IgD-negative memory B cell (primary cell): ENCODE results near the gene TUBGCP2. TPM values are rescaled to one million over a fixed set of nuclear protein-coding genes. Genes with fewer than 3 reads are reported as not detected.

Source experiments
- H3K27ac Mint-ChIP-seq, 3 donors: one replicate each; pipeline ENCODE4 v1.8.0; 2020 to 2022; ENCODE audit warnings: mild to moderate bottlenecking in 3 of 3, mixed read lengths in 3 of 3, moderate library complexity in 1 of 3
- H3K27me3 Mint-ChIP-seq: one replicate; pipeline ENCODE4 v1.8.0; 2021; ENCODE audit warnings: mixed read lengths
- H3K36me3 Mint-ChIP-seq: one replicate; pipeline ENCODE4 v1.8.0; 2020; ENCODE audit warnings: mild to moderate bottlenecking, mixed read lengths
- H3K4me1 Mint-ChIP-seq, 3 donors: one replicate each; pipeline ENCODE4 v1.8.0; 2020 to 2022; ENCODE audit warnings: mixed read lengths in 3 of 3, mild to moderate bottlenecking in 1 of 3
- H3K4me3 Mint-ChIP-seq, 4 donors: one replicate each; pipeline ENCODE4 v1.8.0; 2020 to 2022; ENCODE audit warnings: mild to moderate bottlenecking in 4 of 4, mixed read lengths in 4 of 4, moderate library complexity in 3 of 4
- H3K9me3 Mint-ChIP-seq, 3 donors: one replicate each; pipeline ENCODE4 v1.8.0; 2020 to 2021; ENCODE audit warnings: mixed read lengths in 3 of 3, mild to moderate bottlenecking in 1 of 3
- polyA plus RNA-seq: library from polyadenylated mRNA; unstranded; fragments of 300-500 nt; fragmentation: Illumina TruSeq; gene quantifications from one replicate; pipeline ENCODE4 v1.2.3, GENCODE V29; 2021

TUBGCP2 gene
- polyA plus RNA-seq, 1 donor from 2014 or later, result 32.1 TPM

DNA sequence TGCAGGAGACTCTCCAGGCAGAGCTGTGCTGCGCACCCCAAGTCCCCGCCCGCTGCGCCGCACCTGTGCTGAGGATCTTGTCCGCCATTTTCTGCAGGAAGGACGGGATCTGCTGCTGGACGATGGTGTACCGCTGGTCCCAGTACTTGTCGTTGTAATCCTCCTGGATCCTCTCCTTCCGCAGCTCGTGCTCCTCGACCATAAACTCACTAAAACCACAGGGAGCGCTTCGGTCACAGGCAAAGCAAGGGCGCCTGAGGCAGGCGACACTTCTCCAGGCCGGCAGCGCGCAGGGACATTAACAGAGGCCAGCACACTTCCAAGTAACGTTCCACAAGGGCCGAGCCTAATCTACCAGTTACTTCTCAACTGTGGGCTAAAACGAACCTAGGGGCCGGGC, 18.9 kb downstream of the TUBGCP2 start:
- no peaks in the 10 kb centered on the region for H3K9me3 Mint-ChIP-seq
- no peaks in the 10 kb centered on the region for H3K4me1 Mint-ChIP-seq
- H3K4me3 Mint-ChIP-seq, result no peak overlapping the region
- H3K27me3 Mint-ChIP-seq, result no peaks in the 10 kb centered on the region
- peaks cover 9% of the 10 kb centered on the region for H3K36me3 Mint-ChIP-seq
- H3K27ac Mint-ChIP-seq, result no peak overlapping the region

DNA sequence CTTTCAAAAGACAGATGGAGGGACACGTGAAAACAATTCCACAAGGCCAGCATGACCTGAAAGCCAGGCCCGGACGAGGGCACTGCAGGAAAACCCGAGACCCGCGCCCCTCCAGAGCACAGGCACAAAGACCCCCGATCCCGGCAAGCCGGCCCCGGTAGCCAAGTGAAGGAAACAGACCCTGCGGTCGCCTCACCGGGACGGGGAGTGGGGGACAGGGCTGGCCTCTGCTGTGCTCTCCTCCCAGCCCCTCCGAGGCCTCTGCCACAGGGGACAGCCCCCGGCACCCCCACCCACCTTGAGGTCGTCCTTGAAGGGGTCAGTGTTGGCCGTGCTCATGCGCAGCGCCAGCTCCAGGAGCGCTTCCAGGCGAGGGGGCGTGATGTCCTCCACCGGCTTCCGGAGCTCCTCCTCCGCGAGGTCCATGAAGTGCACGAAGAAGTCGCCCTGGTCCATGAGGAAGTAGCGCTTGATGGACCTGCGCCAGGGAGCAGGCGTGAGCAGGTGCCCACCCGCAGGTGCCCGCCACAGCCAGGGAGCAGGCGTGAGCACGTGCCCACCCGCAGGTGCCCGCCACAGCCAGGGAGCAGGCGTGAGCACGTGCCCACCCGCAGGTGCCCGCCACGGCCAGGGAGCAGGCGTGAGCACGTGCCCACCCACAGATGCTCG, 20.7 kb downstream of the TUBGCP2 start:
- Mint-ChIP-seq H3K4me1 (no peaks in the 10 kb centered on the region), H3K4me3 (no peak overlapping the region), H3K27ac (no peak overlapping the region), H3K27me3 (no peaks in the 10 kb centered on the region), H3K9me3 (no peaks in the 10 kb centered on the region), H3K36me3 (peaks cover 9% of the 10 kb centered on the region)

DNA sequence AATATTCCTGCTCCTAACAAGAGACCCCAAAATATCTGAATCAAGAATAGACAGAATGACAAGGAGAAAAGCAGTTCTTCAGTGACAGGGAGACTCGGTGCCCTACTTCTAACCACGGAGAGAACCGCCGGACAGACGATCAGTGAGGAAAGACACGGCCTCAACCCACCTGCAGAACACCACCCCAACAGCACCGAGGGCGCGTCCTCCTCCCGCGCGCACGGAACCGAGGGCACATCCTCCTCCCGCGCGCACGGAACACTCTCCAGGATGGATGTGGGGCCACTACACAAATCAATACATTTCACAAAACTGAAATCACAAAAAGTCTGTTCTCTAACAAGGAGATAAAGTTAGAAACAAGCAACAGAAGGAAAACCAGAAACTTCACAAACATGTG, 22.3 kb downstream of the TUBGCP2 start:
- no peak overlapping the region for H3K4me3 Mint-ChIP-seq
- no peaks in the 10 kb centered on the region for H3K27me3 Mint-ChIP-seq
- H3K9me3 Mint-ChIP-seq, result no peaks in the 10 kb centered on the region
- no peaks in the 10 kb centered on the region for H3K4me1 Mint-ChIP-seq
- H3K27ac Mint-ChIP-seq, result peak overlapping the region in 1 of 3 donors; percentile 62
- peaks cover 9% of the 10 kb centered on the region for H3K36me3 Mint-ChIP-seq

DNA sequence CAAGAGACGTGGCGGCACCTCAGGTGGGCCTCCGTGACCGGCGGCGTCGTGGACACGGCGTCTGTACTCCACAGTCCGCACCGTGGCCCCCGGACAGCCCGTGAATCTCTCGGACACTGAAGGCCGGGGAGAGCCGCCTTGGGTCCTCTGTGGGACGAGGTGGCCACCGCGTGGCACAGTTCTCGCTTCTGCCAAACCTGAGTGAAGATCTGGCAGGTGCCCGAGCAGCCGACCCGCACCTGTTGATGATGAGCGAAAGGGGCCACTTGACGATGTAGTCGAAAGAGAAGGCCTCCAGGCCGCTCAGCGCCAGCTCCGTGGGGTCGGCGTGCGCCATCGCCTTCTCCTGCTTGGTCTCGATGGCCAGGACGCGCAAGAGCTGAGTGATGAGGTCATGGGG, 23.5 kb downstream of the TUBGCP2 start:
- peak overlapping the region in 1 of 3 donors; percentile 50 for H3K27ac Mint-ChIP-seq
- H3K36me3 Mint-ChIP-seq, result peaks cover 9% of the 10 kb centered on the region
- H3K4me3 Mint-ChIP-seq, result no peak overlapping the region

DNA sequence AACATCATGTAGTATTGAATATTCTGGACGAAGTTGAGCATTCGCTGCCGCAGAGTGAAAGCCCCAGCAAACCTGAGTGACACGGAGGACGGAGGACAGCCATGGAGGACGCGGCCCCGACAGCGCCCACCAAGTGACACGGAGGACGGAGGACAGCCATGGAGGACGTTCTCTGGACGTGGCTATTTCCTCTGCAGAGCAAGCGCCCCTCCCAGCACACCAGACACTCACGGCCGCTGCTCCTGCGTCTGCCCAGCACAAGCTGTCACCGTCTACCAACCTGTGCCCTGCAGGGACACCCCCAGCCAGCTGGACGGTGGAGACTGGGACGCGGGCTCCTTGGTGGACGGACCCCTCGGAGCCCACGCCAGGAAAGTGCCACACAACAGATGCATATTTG, 24.7 kb downstream of the TUBGCP2 start:
- Mint-ChIP-seq H3K4me1 (peaks cover 4 to 10% (median 9%) of the 10 kb centered on the region in 3 donors), H3K36me3 (peaks cover 9% of the 10 kb centered on the region), H3K27ac (no peak overlapping the region), H3K27me3 (no peaks in the 10 kb centered on the region), H3K9me3 (no peaks in the 10 kb centered on the region), H3K4me3 (no peak overlapping the region)

More for the DNA sequence above, 23.5 kb downstream of the TUBGCP2 start:
- Mint-ChIP-seq H3K9me3 (no peaks in the 10 kb centered on the region), H3K27me3 (no peaks in the 10 kb centered on the region), H3K4me1 (no peaks in the 10 kb centered on the region)

DNA sequence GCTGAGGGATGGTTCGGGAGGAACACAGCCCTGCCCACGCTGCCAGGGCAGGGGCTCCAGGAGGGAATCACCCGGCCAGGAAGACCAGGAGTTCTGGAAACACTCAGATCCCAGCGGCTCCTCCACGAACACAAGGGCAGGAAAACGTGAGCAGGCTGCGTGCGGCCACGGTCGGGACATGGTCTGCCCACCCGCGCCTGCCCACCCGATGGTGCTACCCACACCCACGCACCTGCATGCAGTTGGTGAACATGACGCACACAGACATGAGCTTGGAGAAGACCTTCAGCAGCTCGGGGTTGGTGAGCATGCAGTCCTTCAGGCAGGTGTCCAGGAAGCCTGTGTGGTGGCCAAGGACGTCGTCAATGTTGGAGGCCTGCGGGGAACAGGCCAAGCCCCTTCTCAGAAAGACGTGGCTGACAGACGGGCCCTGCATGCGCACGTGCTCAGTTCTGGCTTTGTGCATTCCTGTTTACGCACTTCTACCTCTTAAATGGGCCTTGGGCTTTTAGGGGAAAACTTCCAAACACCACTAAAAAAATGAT, 25.8 kb downstream of the TUBGCP2 start:
- peaks cover 8% of the 10 kb centered on the region for H3K36me3 Mint-ChIP-seq
- H3K9me3 Mint-ChIP-seq, result no peaks in the 10 kb centered on the region
- no peak overlapping the region for H3K27ac Mint-ChIP-seq
- no peak overlapping the region for H3K4me3 Mint-ChIP-seq
- H3K27me3 Mint-ChIP-seq, result peaks cover 2% of the 10 kb centered on the region
- peaks cover 14 to 19% (median 19%) of the 10 kb centered on the region in 3 donors for H3K4me1 Mint-ChIP-seq

DNA sequence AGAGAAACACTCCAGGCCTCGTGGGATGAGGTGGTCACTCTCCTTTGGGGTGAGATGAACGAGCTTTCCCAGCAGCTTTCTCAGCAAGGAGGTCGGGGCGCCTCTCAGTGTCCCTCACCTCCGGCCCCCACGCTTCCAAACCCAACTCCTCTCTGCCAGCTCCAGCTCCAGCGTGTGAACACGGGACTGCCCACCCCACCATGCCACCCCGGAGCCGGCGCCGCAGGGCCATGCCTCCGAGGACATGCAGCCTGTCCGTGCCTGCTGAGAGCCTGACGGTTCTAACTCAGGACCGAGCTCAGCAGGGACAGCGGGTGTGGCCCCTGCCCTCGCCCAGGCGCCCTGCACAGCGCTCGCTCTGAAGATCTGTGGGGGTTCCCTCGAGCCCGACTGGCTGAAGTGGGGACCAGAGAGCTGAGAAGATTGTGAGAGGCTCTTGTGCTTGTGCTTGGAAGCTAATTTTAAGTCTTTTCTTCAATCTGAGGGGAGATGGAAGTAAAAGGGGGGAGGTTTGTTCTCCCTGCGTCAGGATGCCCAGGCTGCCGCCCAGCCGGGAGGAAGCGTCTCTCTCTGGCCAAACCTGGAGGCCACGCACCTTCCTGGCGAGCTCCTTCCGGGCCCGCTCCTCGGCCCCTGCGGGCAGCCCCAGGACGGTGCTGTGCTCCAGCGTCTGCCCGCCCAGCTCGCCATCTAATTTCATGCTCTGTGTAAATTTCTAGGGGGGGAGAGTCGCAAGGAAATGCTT, 26.9 kb downstream of the TUBGCP2 start:
- H3K4me3 Mint-ChIP-seq, result peak overlapping the region in 1 of 4 donors; percentile 35
- peaks cover 6% of the 10 kb centered on the region for H3K36me3 Mint-ChIP-seq
- no peaks in the 10 kb centered on the region for H3K9me3 Mint-ChIP-seq
- H3K27ac Mint-ChIP-seq, result peak overlapping the region in 1 of 3 donors; percentile 47
- H3K27me3 Mint-ChIP-seq, result peaks cover 2% of the 10 kb centered on the region
- peaks cover 17 to 22% (median 21%) of the 10 kb centered on the region in 3 donors for H3K4me1 Mint-ChIP-seq

DNA sequence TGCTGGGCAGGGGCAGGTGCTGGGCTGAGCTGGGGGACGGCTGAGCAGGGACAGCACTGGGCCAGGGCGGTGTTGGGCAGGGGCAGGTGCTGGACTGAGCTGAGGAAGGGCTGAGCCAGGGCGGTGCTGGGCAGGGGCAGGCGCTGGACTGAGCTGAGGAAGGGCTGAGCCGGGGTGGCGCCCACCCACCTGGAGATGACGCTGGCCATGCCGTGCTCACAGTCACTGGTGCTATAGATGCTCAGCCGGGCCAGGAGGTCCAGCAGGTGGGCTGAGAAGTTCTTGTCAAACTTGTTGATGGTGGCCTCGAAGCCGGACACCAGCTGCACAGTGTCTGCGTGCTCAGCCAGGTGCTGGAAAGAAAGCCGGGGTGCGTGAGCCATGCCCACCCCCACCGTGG, 27.6 kb downstream of the TUBGCP2 start:
- Mint-ChIP-seq H3K27ac (no peak overlapping the region), H3K27me3 (peaks cover 2% of the 10 kb centered on the region), H3K9me3 (no peaks in the 10 kb centered on the region), H3K4me1 (peaks cover 17 to 22% (median 21%) of the 10 kb centered on the region in 3 donors), H3K36me3 (peaks cover 4% of the 10 kb centered on the region), H3K4me3 (no peak overlapping the region)

DNA sequence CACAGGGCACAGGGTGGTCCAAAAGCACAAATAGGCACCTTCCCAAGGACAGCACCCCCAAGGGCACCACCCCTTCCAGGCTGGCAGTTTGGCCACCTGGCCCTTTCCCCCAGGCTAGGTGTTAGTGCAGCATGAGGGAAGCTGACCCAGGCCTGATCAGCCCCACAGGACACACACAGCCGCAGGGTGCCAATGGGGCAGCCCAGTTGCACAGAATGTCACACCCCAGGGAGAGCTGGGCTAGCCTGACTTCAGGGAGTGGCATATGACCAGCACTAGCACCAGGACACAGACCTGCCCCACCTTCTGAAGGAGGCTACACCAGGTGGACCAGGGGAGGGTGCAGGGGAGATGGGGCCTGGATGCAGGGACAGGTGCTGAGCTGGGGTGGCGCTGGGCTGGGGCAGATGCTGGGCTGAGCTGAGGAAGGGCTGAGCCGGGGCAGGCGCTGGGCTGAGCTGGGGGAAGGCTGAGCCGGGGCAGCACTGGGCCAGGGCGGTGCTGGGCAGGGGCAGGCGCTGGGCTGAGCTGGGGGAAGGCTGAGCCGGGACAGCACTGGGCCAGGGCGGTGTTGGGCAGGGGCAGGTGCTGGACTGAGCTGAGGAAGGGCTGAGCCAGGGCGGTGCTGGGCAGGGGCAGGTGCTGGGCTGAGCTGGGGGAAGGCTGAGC, 28.1 kb downstream of the TUBGCP2 start:
- Mint-ChIP-seq H3K27me3 (peaks cover 2% of the 10 kb centered on the region), H3K4me3 (no peak overlapping the region), H3K9me3 (no peaks in the 10 kb centered on the region), H3K4me1 (peaks cover 17 to 22% (median 21%) of the 10 kb centered on the region in 3 donors), H3K27ac (no peak overlapping the region), H3K36me3 (peaks cover under 1% of the 10 kb centered on the region)

DNA sequence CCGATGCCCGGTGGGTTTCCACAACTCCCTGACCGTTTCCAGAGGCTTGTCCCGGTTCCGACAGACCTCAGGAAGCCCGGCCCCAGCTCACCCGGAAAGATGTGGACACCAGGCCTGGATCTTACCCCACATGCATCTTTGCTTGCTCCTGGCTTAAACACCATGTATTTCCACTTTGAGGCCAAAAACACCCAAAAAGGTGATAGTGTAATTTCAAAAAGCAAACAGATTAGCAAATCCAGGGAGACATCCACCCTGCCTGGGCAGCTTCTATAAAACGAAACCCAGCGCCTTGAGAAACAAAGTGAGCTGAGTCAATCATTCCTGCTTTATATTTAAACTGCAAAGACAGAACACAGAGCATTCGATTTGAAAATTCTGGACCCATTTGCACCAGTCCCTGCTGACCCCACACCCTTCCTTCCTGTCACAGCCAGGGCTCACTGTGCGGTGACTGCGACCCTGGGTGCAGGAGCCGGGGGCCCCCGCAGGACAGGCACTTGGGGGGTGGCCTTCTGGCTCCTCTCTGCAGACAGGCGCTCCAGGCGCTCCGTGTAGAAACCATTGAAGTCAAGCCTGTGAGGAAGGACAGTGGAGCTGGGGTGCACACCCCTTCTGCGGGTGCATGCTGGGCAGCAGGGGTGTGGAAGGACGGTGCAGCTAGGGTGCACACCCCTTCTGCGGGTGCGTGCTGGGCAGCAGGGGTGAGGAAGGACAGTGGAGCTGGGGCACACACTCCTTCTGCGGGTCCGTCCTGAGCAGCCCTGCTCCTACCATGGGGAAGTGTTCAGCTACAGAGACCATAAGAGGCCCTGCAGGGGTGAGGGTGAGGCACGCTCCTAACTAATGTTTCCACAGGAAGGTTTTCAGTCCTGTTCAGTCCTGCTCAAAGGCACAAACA, 29.1 kb downstream of the TUBGCP2 start:
- Mint-ChIP-seq H3K36me3 (no peaks in the 10 kb centered on the region), H3K4me3 (peak overlapping the region in 3 of 4 donors; percentile 45 to 91 (median 65)), H3K27ac (peak overlapping the region; percentile 53 to 98 (median 98)), H3K4me1 (peaks cover 17 to 25% (median 22%) of the 10 kb centered on the region in 3 donors), H3K27me3 (peaks cover 2% of the 10 kb centered on the region), H3K9me3 (no peaks in the 10 kb centered on the region)

DNA sequence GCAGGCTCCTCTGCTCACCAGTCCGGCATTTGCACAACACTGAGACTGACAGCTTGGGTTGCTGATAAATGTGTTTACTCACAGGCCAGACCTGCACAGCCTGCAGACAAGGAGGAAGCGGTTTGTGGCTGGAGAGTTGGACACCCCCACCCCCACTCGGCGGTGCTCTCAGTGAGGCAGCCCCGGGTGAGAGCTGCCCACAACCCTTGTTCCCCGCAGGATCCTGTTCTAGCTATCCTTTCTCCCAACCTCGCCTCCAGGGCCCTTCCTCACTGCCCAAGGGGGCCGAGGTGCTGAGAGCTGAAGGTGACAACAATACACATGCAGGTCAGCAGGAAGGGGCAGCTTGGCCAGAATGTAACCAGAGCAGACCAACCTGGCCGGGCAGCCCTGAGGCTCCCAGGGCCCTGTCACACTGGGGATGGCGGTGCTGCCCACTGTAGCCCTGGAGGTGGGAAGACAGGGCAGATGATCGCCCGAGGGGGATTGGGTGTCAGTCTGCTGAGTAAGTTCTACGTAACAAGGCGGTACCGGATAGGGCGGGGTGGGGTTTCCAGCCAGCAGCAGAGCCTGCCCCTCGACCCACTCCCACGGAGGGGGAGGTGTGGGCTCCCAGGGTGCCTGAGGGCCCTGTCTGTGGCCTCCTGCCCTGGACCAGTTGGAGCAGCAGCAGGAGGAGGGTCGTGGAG, 30.0 kb downstream of the TUBGCP2 start:
- Mint-ChIP-seq H3K27me3 (peaks cover 2% of the 10 kb centered on the region), H3K27ac (peak overlapping the region; percentile 96 to 98 (median 98)), H3K4me3 (peak overlapping the region; percentile 81 to 92 (median 91)), H3K36me3 (no peaks in the 10 kb centered on the region), H3K4me1 (peaks cover 17 to 25% (median 22%) of the 10 kb centered on the region in 3 donors), H3K9me3 (no peaks in the 10 kb centered on the region)

DNA sequence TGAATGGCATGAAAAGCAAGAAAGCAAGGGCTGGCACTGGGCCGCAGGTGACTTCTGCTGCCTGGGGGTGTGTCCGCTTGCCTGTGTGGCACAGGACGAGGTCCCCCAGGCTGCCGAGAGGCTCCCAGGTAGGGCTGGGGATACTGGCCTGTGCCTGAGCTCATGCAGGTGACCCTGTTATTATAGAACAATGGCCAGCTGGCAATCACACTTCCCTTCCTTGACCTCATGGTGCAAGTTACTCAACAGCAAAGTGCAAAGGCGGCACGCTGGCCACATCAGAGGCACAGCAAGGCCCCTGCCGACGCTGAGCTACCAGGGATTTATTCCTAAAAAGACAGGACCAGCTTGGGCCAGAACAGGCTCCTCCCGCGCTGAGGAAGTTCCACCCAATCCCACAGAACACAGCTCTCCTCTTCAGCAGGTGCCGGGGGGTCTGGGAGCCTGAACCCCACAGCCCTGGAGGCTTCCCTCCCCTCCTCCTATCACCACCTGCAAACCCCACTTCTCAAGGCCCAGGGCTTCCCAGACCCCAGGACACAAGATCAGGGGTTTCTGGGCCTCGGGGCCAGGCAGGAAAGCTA, 30.6 kb downstream of the TUBGCP2 start:
- Mint-ChIP-seq H3K27ac (peak overlapping the region; percentile 96 to 98 (median 98)), H3K36me3 (no peaks in the 10 kb centered on the region), H3K9me3 (no peaks in the 10 kb centered on the region)

DNA sequence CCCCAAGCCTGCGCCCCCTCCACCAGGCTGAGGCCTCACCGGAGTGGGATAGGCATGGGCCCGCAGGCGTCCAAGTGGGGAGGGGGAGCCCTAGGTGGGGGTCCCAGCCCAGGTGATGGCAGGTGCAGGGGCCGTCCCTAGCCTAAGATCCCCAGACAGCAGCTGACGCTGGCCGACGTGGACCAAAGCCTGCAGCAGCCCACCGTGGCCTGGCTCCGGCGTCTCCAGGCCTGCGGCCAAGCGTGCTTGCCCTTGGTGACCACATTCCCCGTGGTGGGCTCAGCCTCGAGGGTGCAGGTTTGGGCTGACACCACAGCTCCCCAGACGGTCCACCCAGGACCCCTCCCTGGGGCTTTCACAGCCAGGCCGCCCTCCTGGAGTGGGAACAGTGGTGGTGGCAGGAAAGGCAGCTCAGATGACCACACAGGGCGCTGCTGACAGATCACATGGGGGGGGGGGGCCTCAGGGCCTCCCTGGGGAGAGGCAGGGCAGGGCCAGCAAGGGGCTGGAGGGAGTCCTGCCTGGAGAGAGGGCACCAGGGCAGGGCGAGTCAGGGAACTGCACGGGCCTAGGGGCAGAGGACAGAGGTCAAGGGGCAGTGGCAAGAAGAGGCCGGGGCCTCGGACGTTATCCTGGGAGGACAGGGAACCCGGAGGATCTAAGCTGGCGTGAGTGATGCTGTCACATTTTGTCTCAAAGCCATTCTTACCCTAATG, 31.2 kb downstream of the TUBGCP2 start:
- Mint-ChIP-seq H3K36me3 (no peaks in the 10 kb centered on the region), H3K4me3 (peak overlapping the region; percentile 81 to 97 (median 92)), H3K27me3 (peaks cover 2% of the 10 kb centered on the region), H3K9me3 (no peaks in the 10 kb centered on the region), H3K4me1 (peaks cover 17 to 25% (median 22%) of the 10 kb centered on the region in 3 donors), H3K27ac (peak overlapping the region; percentile 89 to 98 (median 98))

More for the DNA sequence above, 30.6 kb downstream of the TUBGCP2 start:
- Mint-ChIP-seq H3K4me1 (peaks cover 17 to 25% (median 22%) of the 10 kb centered on the region in 3 donors), H3K27me3 (peaks cover 2% of the 10 kb centered on the region), H3K4me3 (peak overlapping the region; percentile 81 to 92 (median 91))
